Inferior parietal cortex (tissue), 1 donor: Measurements from ENCODE around the gene THAP7.
"Not testable (repeated sequence)": the region's sequence is repeated elsewhere in the genome, so short reads cannot be mapped to it uniquely, and the experiment has no call there.

Experiments
- DNase-seq: peaks from one replicate; pipeline ENCODE4 v3.0.0-alpha.2; 2016; ENCODE audit errors: extremely low spot score

Gene THAP7

GRCh38 chr22:21001601-21002325, at the start of gene THAP7:
Gene THAP7 (minus strand): TSS chr22:21002118. CDS start chr22:21001911, 207 bp downstream.
- peak; percentile 99 for DNase-seq

- no peak for DNase-seq
Observed at GRCh38 chr22:21051145-21051830, 49.4 kb upstream of the THAP7 start.

GRCh38 chr22:21048965-21049364, 47.0 kb upstream of the THAP7 start:
- DNase-seq: not testable (repeated sequence)

- DNase-seq: not testable (repeated sequence)
Observed at GRCh38 chr22:21048448-21048847, 46.5 kb upstream of the THAP7 start.

- no peak for DNase-seq
Observed at GRCh38 chr22:21047730-21048129, 45.8 kb upstream of the THAP7 start.

GRCh38 chr22:21047035-21047661, 45.2 kb upstream of the THAP7 start:
- DNase-seq: no peak

- DNase-seq: peak; percentile 92
Observed at GRCh38 chr22:21045585-21046294, 43.8 kb upstream of the THAP7 start, which contains the start of gene LRRC74B. Gene LRRC74B (plus strand): TSS chr22:21045946. CDS start chr22:21045987, 41 bp downstream.

- no peak for DNase-seq
Observed at GRCh38 chr22:21044931-21045584, 43.1 kb upstream of the THAP7 start.

GRCh38 chr22:21043860-21044535, 42.1 kb upstream of the THAP7 start:
- no peak for DNase-seq

GRCh38 chr22:21042978-21043859, 41.3 kb upstream of the THAP7 start:
- no peak for DNase-seq

GRCh38 chr22:21041937-21042336, 40.0 kb upstream of the THAP7 start:
- no peak for DNase-seq

- not testable (repeated sequence) for DNase-seq
Observed at GRCh38 chr22:21039158-21039557, 37.2 kb upstream of the THAP7 start.

- DNase-seq: no peak
Observed at GRCh38 chr22:21038405-21038804, 36.5 kb upstream of the THAP7 start.

- DNase-seq: no peak
Observed at GRCh38 chr22:21034989-21035388, 33.1 kb upstream of the THAP7 start.

GRCh38 chr22:21033895-21034294, 32.0 kb upstream of the THAP7 start:
- DNase-seq: no peak

- no peak for DNase-seq
Observed at GRCh38 chr22:21032868-21033688, 31.2 kb upstream of the THAP7 start.

- no peak for DNase-seq
Observed at GRCh38 chr22:21032037-21032867, 30.3 kb upstream of the THAP7 start, which contains the start of gene SLC7A4. Gene SLC7A4 (minus strand): TSS chr22:21032561. CDS start chr22:21031812, 749 bp downstream.

- DNase-seq: no peak
Observed at GRCh38 chr22:21031545-21032036, 29.7 kb upstream of the THAP7 start.
